Progenitor cell of endocrine pancreas (in vitro differentiated cells): ENCODE data around the gene QRFP. TPM values are rescaled to one million over a fixed set of nuclear protein-coding genes. Genes with fewer than 3 reads are reported as not detected.

Experiments
- DNase-seq: peaks from one replicate; pipeline ENCODE4 v3.0.0; 2021; ENCODE audit warnings: low spot score; ENCODE audit not compliant: unreplicated experiment
- H3K27ac Mint-ChIP-seq: 2 replicates; pipeline ENCODE4 v1.8.0; 2021; ENCODE audit warnings: mild to moderate bottlenecking, moderate library complexity, mixed read lengths
- H3K27me3 Mint-ChIP-seq: 2 replicates; pipeline ENCODE4 v1.8.0; 2021; ENCODE audit warnings: mixed read lengths
- H3K36me3 Mint-ChIP-seq: 2 replicates; pipeline ENCODE4 v1.8.0; 2022; ENCODE audit warnings: mixed read lengths; ENCODE audit not compliant: insufficient read depth
- H3K4me1 Mint-ChIP-seq: 2 replicates; pipeline ENCODE4 v1.8.0; 2021; ENCODE audit warnings: low read depth, mixed read lengths
- H3K4me3 Mint-ChIP-seq: 2 replicates; pipeline ENCODE4 v1.8.0; 2021; ENCODE audit warnings: low read depth, mild to moderate bottlenecking, moderate library complexity, mixed read lengths
- H3K9me3 Mint-ChIP-seq: 2 replicates; pipeline ENCODE4 v1.8.0; 2021; ENCODE audit warnings: low read depth, mixed read lengths
- CTCF ChIP-seq: fragments of 200-600 bp; sonication (generic); IDR thresholded peaks from one replicate; pipeline ENCODE4 v1.5.0; 2021; ENCODE audit warnings: antibody characterized with exemption, mild to moderate bottlenecking; ENCODE audit not compliant: unreplicated experiment
- total RNA-seq: library from RNA; stranded (reverse); gene quantifications from 2 replicates; pipeline ENCODE4 v1.2.1, GENCODE V29; 2021

Gene QRFP
- total RNA-seq, 1 donor from 2014 or later: not detected

- no peaks in the 10 kb centered on the region for H3K27me3 Mint-ChIP-seq
- DNase-seq: no peak
- no peak overlapping the region for H3K4me3 Mint-ChIP-seq
- peaks cover 29% of the 10 kb centered on the region for H3K36me3 Mint-ChIP-seq
- no peak for TF ChIP-seq CTCF
- H3K4me1 Mint-ChIP-seq: peaks cover 3% of the 10 kb centered on the region
- no peaks in the 10 kb centered on the region for H3K9me3 Mint-ChIP-seq
- H3K27ac Mint-ChIP-seq: no peak overlapping the region
Observed at GRCh38 chr9:130870491-130871381, 25.9 kb downstream of the QRFP start.

- Mint-ChIP-seq H3K9me3 (no peaks in the 10 kb centered on the region), H3K4me1 (peaks cover 3% of the 10 kb centered on the region), H3K27ac (no peak overlapping the region), H3K4me3 (no peak overlapping the region), H3K27me3 (no peaks in the 10 kb centered on the region), H3K36me3 (peaks cover 29% of the 10 kb centered on the region)
- no peak for DNase-seq
- no peak for TF ChIP-seq CTCF
Observed at GRCh38 chr9:130869250-130869649, 27.4 kb downstream of the QRFP start.

GRCh38 chr9:130868230-130868629, 28.4 kb downstream of the QRFP start:
- Mint-ChIP-seq H3K9me3 (no peaks in the 10 kb centered on the region), H3K36me3 (peaks cover 26% of the 10 kb centered on the region), H3K27me3 (no peaks in the 10 kb centered on the region), H3K27ac (peak overlapping the region; percentile 76), H3K4me1 (peaks cover 8% of the 10 kb centered on the region), H3K4me3 (no peak overlapping the region)
- no peak for TF ChIP-seq CTCF
- DNase-seq: no peak

- peaks cover 28% of the 10 kb centered on the region for H3K36me3 Mint-ChIP-seq
- no peak for DNase-seq
- no peak for TF ChIP-seq CTCF
- H3K4me1 Mint-ChIP-seq: peaks cover 8% of the 10 kb centered on the region
- H3K27me3 Mint-ChIP-seq: no peaks in the 10 kb centered on the region
- no peak overlapping the region for H3K4me3 Mint-ChIP-seq
- no peaks in the 10 kb centered on the region for H3K9me3 Mint-ChIP-seq
- H3K27ac Mint-ChIP-seq: no peak overlapping the region
Observed at GRCh38 chr9:130867556-130867955, 29.1 kb downstream of the QRFP start.

- no peaks in the 10 kb centered on the region for H3K9me3 Mint-ChIP-seq
- no peaks in the 10 kb centered on the region for H3K27me3 Mint-ChIP-seq
- H3K27ac Mint-ChIP-seq: peak overlapping the region; percentile 87
- peak; percentile 91 for TF ChIP-seq CTCF
- H3K4me1 Mint-ChIP-seq: peaks cover 8% of the 10 kb centered on the region
- H3K36me3 Mint-ChIP-seq: peaks cover 27% of the 10 kb centered on the region
- peak; percentile 71 for DNase-seq
- H3K4me3 Mint-ChIP-seq: no peak overlapping the region
Observed at GRCh38 chr9:130866474-130866965, 30.1 kb downstream of the QRFP start.
